Measurements from ENCODE around the gene ZNF423. TPM values are rescaled to one million over a fixed set of nuclear protein-coding genes. Genes with fewer than 3 reads are reported as not detected.
A peak's percentile ranks its signal among the peaks of the same experiment; 100 is the strongest.

Gene ZNF423
- polyA plus RNA-seq, 4 donors = 0.54 to 10.3 (median 2.9) TPM; not detected in 1

DNA sequence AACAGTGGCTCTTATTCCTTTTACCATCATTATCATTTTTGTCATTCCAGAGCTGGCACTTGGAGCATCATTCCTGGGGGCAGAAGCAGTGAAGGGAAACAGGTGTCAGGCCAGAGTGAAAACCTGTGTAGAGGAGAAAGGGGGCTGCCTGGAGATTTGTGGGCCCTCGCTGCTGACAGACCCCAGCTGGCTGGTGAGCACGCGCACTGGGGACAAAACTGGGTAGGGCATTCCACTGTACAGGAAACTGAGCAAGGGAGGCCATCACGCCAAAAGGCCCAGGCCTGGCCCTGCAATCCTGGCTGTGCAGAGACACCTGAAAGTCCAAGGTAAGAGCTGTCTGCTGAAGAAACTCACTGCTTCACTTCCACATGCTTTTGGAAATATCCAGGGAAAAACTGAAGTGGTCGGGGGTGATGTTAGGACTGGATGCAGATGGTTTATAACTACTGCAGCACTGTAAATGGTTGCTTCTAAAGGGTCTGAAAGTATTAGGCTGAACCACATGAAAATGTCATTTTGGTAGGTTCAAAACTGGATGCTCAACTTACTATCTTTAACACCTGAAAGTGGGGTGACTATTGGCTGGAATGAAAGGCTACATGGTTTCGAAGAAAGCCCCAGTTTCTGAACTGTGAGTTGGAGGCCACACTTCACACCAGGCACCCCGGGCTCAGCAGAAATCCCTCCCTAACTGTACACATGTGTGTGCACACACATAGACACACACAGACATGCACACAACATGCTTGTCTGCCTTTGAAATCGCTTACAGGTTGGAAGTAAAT is 257.3 kb downstream of the ZNF423 start:
- 68 to 84% (median 79%) methylated on average over 8 of the region's 8 CpGs for WGBS, 3 donors
- FAIRE-seq (no peak), DNase-seq (no peak)
- H3K4me1 ChIP-seq (ENCODE audit: control insufficient read depth in 3 of 3, insufficient read depth in 2 of 3, low read depth in 1 of 3, low read length in 2 of 3) = no peaks in the 10 kb centered on the region
- peaks cover 0 to 7% (median 0%) of the 10 kb centered on the region in 3 donors for H3K36me3 ChIP-seq (ENCODE audit: control insufficient read depth in 3 of 3, insufficient read depth in 2 of 3, low read depth in 1 of 3, low read length in 3 of 3)
- H3K27ac ChIP-seq (ENCODE audit: low read depth in 1 of 3, low read length in 2 of 3) = peak overlapping the region in 1 of 3 donors; percentile 40
- no peaks in the 10 kb centered on the region for H3K27me3 ChIP-seq (ENCODE audit: control insufficient read depth in 3 of 3, insufficient read depth in 3 of 3, low read length in 3 of 3)
- no peaks in the 10 kb centered on the region for H3K9me3 ChIP-seq (ENCODE audit: control insufficient read depth in 2 of 2, insufficient read depth in 1 of 2, low read depth in 1 of 2, low read length in 1 of 2)
- H3K4me3 ChIP-seq (ENCODE audit: low read depth in 1 of 3, low read length in 3 of 3) = no peak overlapping the region

DNA sequence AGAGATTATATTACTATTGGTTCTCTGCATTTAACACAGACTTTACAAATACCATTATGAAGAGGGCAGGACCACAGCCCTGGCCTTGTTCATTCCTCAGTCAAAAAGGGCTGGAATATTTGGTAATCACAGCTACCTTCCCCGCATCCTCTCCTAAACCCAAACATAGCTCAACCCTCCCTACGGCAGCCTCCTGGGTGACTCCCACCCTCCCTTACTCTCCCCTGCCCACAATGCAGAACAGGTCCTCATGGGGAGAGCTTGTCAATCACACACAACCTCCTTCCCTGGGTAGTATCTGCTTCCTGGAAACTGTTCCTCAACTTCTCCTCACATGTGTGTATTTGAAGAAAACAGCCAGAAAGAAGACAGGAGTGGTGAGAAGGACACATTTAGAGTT is 258.1 kb downstream of the ZNF423 start:
- no peaks in the 10 kb centered on the region for H3K4me1 ChIP-seq (ENCODE audit: control insufficient read depth in 3 of 3, insufficient read depth in 2 of 3, low read depth in 1 of 3, low read length in 2 of 3)
- FAIRE-seq (no peak), DNase-seq (no peak)
- H3K27ac ChIP-seq (ENCODE audit: low read depth in 1 of 3, low read length in 2 of 3) = no peak overlapping the region
- 83 to 94% (median 86%) methylated on average over 2 of the region's 2 CpGs for WGBS, 3 donors
- H3K36me3 ChIP-seq (ENCODE audit: control insufficient read depth in 3 of 3, insufficient read depth in 2 of 3, low read depth in 1 of 3, low read length in 3 of 3) = peaks cover 0 to 5% (median 0%) of the 10 kb centered on the region in 3 donors
- no peaks in the 10 kb centered on the region for H3K27me3 ChIP-seq (ENCODE audit: control insufficient read depth in 3 of 3, insufficient read depth in 3 of 3, low read length in 3 of 3)
- no peak overlapping the region for H3K4me3 ChIP-seq (ENCODE audit: low read depth in 1 of 3, low read length in 3 of 3)
- no peaks in the 10 kb centered on the region for H3K9me3 ChIP-seq (ENCODE audit: control insufficient read depth in 2 of 2, insufficient read depth in 1 of 2, low read depth in 1 of 2, low read length in 1 of 2)

DNA sequence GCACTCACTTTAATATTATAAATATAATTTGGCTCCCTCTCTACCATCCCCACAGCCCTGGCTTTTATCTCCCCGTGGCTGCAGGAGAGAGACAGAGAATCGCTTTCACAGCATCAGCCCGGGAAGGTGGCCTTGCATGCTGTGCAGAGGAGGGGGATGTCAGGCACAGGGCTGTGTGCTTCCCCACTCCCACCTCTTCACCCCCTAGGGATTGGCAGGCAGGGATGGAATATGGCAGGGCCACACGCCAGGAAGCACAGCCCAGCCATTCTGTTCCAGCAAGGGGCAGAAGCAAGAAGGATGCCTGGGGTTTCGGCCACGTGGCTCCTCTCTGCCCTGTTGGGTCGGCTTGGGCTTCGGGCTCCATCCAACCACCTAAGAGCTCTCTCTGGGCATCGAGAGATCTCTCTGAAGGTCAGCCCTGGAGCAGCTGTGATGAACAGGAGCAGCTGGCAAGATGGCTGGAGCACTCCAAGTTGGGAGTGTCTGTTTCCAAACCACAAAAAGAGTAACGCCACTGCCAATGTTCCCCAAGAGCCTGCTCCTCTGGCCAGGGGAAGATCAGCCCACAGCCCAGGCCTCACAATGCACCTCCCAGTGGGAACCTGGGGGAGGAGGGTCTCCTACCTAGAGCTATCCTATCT is 259.1 kb downstream of the ZNF423 start:
- 62 to 73% (median 72%) methylated on average over 10 of the region's 10 CpGs for WGBS, 3 donors

DNA sequence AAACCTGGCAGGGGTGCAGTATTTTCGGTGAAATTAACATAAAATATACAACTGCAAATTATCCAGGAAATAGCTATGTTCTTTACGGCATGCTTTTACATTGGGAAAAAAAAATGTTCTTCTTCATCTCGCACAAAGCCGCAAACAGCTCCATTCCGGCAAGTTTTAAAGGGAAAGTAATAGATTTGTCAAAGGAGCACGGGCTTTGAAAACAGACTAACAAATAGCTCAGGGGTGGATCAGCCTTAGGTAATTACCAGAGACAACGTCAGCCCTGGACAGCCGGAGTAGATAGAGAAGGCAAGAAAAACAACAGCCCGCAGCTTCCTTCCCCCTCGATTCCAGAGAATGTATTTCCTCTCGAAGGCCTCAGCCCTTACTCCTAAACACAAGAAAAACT is 259.8 kb downstream of the ZNF423 start:
- Histone ChIP-seq H3K4me1 (ENCODE audit: control insufficient read depth in 3 of 3, insufficient read depth in 2 of 3, low read depth in 1 of 3, low read length in 2 of 3) (no peaks in the 10 kb centered on the region), H3K36me3 (ENCODE audit: control insufficient read depth in 3 of 3, insufficient read depth in 2 of 3, low read depth in 1 of 3, low read length in 3 of 3) (peaks cover 0 to 2% (median 0%) of the 10 kb centered on the region in 3 donors), H3K4me3 (ENCODE audit: low read depth in 1 of 3, low read length in 3 of 3) (no peak overlapping the region), H3K9me3 (ENCODE audit: control insufficient read depth in 2 of 2, insufficient read depth in 1 of 2, low read depth in 1 of 2, low read length in 1 of 2) (no peaks in the 10 kb centered on the region), H3K27ac (ENCODE audit: low read depth in 1 of 3, low read length in 2 of 3) (peak overlapping the region in 2 of 3 donors; percentile 18 to 62), H3K27me3 (ENCODE audit: control insufficient read depth in 3 of 3, insufficient read depth in 3 of 3, low read length in 3 of 3) (no peaks in the 10 kb centered on the region)
- 28 to 44% (median 39%) methylated on average over 11 of the region's 11 CpGs for WGBS, 3 donors
- no peak for DNase-seq
- FAIRE-seq = no peak

More for the DNA sequence above, 259.1 kb downstream of the ZNF423 start:
- Histone ChIP-seq H3K27ac (ENCODE audit: low read depth in 1 of 3, low read length in 2 of 3) (peak overlapping the region in 2 of 3 donors; percentile 18 to 43), H3K36me3 (ENCODE audit: control insufficient read depth in 3 of 3, insufficient read depth in 2 of 3, low read depth in 1 of 3, low read length in 3 of 3) (peaks cover 0 to 2% (median 0%) of the 10 kb centered on the region in 3 donors), H3K4me3 (ENCODE audit: low read depth in 1 of 3, low read length in 3 of 3) (no peak overlapping the region), H3K27me3 (ENCODE audit: control insufficient read depth in 3 of 3, insufficient read depth in 3 of 3, low read length in 3 of 3) (no peaks in the 10 kb centered on the region), H3K9me3 (ENCODE audit: control insufficient read depth in 2 of 2, insufficient read depth in 1 of 2, low read depth in 1 of 2, low read length in 1 of 2) (no peaks in the 10 kb centered on the region), H3K4me1 (ENCODE audit: control insufficient read depth in 3 of 3, insufficient read depth in 2 of 3, low read depth in 1 of 3, low read length in 2 of 3) (no peaks in the 10 kb centered on the region)
- FAIRE-seq = no peak
- DNase-seq = no peak

DNA sequence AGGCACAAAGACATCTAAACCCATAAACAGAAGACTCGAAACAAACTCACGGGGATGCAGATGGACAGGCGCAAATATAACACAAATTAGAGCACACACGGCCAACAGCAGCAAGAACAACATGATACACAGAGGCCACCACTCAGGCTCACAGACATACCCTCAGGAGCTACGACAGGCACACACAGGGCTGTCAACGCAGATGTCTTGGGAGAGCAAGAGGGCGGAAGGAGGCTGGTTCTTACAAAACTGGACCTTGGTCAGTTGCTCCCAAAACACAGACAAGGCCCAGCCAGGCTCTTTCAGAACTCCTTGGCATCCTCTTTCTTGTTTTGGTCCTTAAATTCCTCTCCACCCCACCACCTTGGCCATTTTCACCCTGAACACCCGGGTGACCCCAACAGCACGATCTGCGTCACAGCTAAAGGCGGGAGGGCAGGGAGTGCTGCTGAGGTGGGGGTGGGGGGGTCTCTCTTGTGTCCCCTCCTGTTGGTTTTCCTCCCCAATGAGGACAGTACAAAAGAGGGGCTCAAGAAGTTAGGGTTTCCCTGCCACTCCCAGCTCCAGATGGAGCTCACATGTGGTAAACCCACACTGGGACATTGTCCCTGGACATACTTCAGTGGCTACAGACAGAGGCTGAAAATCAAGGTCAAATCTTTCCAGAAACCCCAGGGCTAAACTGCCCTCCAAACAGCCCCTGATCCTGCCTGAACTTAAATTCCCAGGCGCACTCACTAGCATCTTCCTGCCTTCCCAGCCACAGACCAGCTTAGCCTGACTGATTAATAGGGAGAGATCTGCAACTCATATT is 261.0 kb downstream of the ZNF423 start:
- H3K27me3 ChIP-seq (ENCODE audit: control insufficient read depth in 3 of 3, insufficient read depth in 3 of 3, low read length in 3 of 3) = no peaks in the 10 kb centered on the region
- no peaks in the 10 kb centered on the region for H3K9me3 ChIP-seq (ENCODE audit: control insufficient read depth in 2 of 2, insufficient read depth in 1 of 2, low read depth in 1 of 2, low read length in 1 of 2)
- FAIRE-seq (no peak), DNase-seq (no peak)
- 84 to 87% (median 86%) methylated on average over 12 of the region's 12 CpGs for WGBS, 3 donors
- H3K4me3 ChIP-seq (ENCODE audit: low read depth in 1 of 3, low read length in 3 of 3) = no peak overlapping the region
- H3K27ac ChIP-seq (ENCODE audit: low read depth in 1 of 3, low read length in 2 of 3) = no peak overlapping the region
- no peaks in the 10 kb centered on the region for H3K36me3 ChIP-seq (ENCODE audit: control insufficient read depth in 3 of 3, insufficient read depth in 2 of 3, low read depth in 1 of 3, low read length in 3 of 3)
- no peaks in the 10 kb centered on the region for H3K4me1 ChIP-seq (ENCODE audit: control insufficient read depth in 3 of 3, insufficient read depth in 2 of 3, low read depth in 1 of 3, low read length in 2 of 3)

DNA sequence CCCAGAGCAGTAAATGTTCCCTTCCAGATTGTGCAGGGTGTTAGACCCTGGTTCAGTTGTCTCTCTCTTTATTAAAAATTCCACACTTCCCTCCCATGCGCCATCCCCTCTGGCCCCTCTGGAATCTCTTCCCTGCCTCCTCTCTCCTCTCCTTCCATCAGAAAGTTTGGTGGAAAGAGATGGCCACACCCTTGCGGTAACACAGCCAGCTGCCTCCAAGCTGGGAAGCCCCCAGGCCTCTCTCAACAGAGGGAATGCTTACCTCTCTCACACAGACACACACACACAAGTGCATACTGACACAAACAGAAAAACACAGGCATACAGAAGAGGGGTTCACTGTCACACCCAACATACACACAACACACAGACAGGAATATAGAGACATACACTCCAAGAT is 261.8 kb downstream of the ZNF423 start:
- FAIRE-seq (no peak), DNase-seq (no peak)
- 52 to 81% (median 63%) methylated on average over 2 of the region's 2 CpGs for WGBS, 3 donors
- Histone ChIP-seq H3K36me3 (ENCODE audit: control insufficient read depth in 3 of 3, insufficient read depth in 2 of 3, low read depth in 1 of 3, low read length in 3 of 3) (no peaks in the 10 kb centered on the region), H3K9me3 (ENCODE audit: control insufficient read depth in 2 of 2, insufficient read depth in 1 of 2, low read depth in 1 of 2, low read length in 1 of 2) (no peaks in the 10 kb centered on the region), H3K4me1 (ENCODE audit: control insufficient read depth in 3 of 3, insufficient read depth in 2 of 3, low read depth in 1 of 3, low read length in 2 of 3) (no peaks in the 10 kb centered on the region), H3K4me3 (ENCODE audit: low read depth in 1 of 3, low read length in 3 of 3) (no peak overlapping the region), H3K27me3 (ENCODE audit: control insufficient read depth in 3 of 3, insufficient read depth in 3 of 3, low read length in 3 of 3) (no peaks in the 10 kb centered on the region), H3K27ac (ENCODE audit: low read depth in 1 of 3, low read length in 2 of 3) (no peak overlapping the region)

DNA sequence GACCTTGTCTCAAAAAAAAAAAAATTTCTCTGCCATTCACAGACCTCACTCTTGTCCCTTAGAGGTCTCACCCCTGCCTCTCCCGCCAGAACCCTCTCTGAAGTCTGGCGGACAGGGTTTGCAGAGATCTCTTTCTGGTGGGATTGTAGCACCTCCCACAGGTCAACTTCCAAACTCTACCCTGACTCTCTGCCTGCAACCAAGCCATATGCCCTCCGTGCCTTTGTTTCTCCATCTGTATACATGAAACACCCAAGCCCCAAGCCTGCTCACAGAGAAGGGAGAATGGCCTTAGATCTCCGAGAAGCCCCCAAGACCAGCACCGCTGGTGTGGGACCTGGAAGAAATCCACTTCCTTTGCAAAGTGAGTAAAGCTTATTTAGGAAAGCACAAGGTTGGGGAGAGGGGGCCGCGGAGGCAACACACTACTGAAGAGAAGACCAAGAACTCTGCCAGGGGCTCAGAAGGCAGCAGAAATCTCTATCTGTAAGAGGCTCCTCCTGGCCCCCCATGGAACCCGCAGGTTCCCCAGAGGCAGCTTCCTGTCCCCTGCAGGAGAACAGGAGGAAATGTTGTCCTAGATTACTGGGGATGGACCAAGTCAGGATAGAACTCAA is 262.4 kb downstream of the ZNF423 start:
- WGBS, 3 donors = 77 to 79% (median 77%) methylated on average over 8 of the region's 8 CpGs
- DNase-seq (no peak), FAIRE-seq (no peak)
- no peaks in the 10 kb centered on the region for H3K9me3 ChIP-seq (ENCODE audit: control insufficient read depth in 2 of 2, insufficient read depth in 1 of 2, low read depth in 1 of 2, low read length in 1 of 2)
- H3K36me3 ChIP-seq (ENCODE audit: control insufficient read depth in 3 of 3, insufficient read depth in 2 of 3, low read depth in 1 of 3, low read length in 3 of 3) = no peaks in the 10 kb centered on the region
- H3K4me1 ChIP-seq (ENCODE audit: control insufficient read depth in 3 of 3, insufficient read depth in 2 of 3, low read depth in 1 of 3, low read length in 2 of 3) = no peaks in the 10 kb centered on the region
- no peak overlapping the region for H3K4me3 ChIP-seq (ENCODE audit: low read depth in 1 of 3, low read length in 3 of 3)
- no peak overlapping the region for H3K27ac ChIP-seq (ENCODE audit: low read depth in 1 of 3, low read length in 2 of 3)
- no peaks in the 10 kb centered on the region for H3K27me3 ChIP-seq (ENCODE audit: control insufficient read depth in 3 of 3, insufficient read depth in 3 of 3, low read length in 3 of 3)

All from small intestine (tissue), 7 donors.